ENCODE data around the gene RALGPS2. TPM values are rescaled to one million over a fixed set of nuclear protein-coding genes. Genes with fewer than 3 reads are reported as not detected.
A peak's percentile ranks its signal among the peaks of the same experiment; 100 is the strongest.

The RALGPS2 gene
- total and polyA plus RNA-seq, 2 of the 13 experiments (the other 11 are each of a cell fraction or from before 2014, with no cell fraction given) = 15.6 to 36.0 TPM

- 0 out of 2 replicates have a peak, but pooled peaks have one; percentile 20 for TF ChIP-seq ZNF609 (CRISPR knock-in tag; IDR thresholded peaks at IDR 0.05; ENCODE audit: borderline replicate concordance)
- TF ChIP-seq ZNF326 (CRISPR knock-in tag; IDR thresholded peaks at IDR 0.05; ENCODE audit: borderline replicate concordance) = no peak
- peak; percentile 19; the same call in 1 of the 2 replicates for TF ChIP-seq ZNF784 (CRISPR knock-in tag; IDR thresholded peaks at IDR 0.05; ENCODE audit: borderline replicate concordance)
- no peak for TF ChIP-seq FOXO4 (CRISPR knock-in tag; conservative IDR thresholded peaks at IDR 0.05)
- TF ChIP-seq BCL6 (CRISPR knock-in tag; IDR thresholded peaks at IDR 0.05) = 0 out of 2 replicates have a peak, but pooled peaks have one; percentile 11
- no peak for TF ChIP-seq AKNA (CRISPR knock-in tag; IDR thresholded peaks at IDR 0.05; ENCODE audit: borderline replicate concordance)
- peak; percentile 51; the same call in 1 of the 2 replicates for TF ChIP-seq TARDBP (CRISPR knock-in tag; IDR thresholded peaks at IDR 0.05)
- TF ChIP-seq U2AF1 (optimal IDR thresholded peaks at IDR 0.05; ENCODE audit: low read depth, low read length) = no peak
- no peak for TF ChIP-seq RXRB (CRISPR knock-in tag; IDR thresholded peaks at IDR 0.05; ENCODE audit: borderline replicate concordance)
- TF ChIP-seq ZNF101 (CRISPR knock-in tag; IDR thresholded peaks at IDR 0.05; ENCODE audit: borderline replicate concordance, low read depth) = no peak
- 0 out of 2 replicates have a peak, but pooled peaks have one; percentile 23 for TF ChIP-seq HINFP (CRISPR knock-in tag; IDR thresholded peaks at IDR 0.05; ENCODE audit: low read depth)
- no peak for TF ChIP-seq KLF11 (CRISPR knock-in tag; IDR thresholded peaks at IDR 0.05)
- no peak for TF ChIP-seq ZFP1 (CRISPR knock-in tag; IDR thresholded peaks at IDR 0.05)
These were observed at the start of gene RALGPS2 (continued) for GRCh38 chr1:178724728-178725465.

Data from HepG2 (cell line).